Neural progenitor cell (in vitro differentiated cells): ENCODE data around the gene FSCN2.

Experiments
- EZH2 ChIP-seq: fragments of 200-600 bp; sonication (generic); IDR thresholded peaks from 2 replicates; pipeline ENCODE4 v1.6.1; 2017; ENCODE audit warnings: antibody characterized with exemption, mild to moderate bottlenecking, moderate library complexity
- EZH2phosphoT487 ChIP-seq: fragments of 200-600 bp; sonication (generic); IDR thresholded peaks from 2 replicates; pipeline ENCODE4 v1.6.1; 2017; ENCODE audit warnings: antibody characterized with exemption

DNA sequence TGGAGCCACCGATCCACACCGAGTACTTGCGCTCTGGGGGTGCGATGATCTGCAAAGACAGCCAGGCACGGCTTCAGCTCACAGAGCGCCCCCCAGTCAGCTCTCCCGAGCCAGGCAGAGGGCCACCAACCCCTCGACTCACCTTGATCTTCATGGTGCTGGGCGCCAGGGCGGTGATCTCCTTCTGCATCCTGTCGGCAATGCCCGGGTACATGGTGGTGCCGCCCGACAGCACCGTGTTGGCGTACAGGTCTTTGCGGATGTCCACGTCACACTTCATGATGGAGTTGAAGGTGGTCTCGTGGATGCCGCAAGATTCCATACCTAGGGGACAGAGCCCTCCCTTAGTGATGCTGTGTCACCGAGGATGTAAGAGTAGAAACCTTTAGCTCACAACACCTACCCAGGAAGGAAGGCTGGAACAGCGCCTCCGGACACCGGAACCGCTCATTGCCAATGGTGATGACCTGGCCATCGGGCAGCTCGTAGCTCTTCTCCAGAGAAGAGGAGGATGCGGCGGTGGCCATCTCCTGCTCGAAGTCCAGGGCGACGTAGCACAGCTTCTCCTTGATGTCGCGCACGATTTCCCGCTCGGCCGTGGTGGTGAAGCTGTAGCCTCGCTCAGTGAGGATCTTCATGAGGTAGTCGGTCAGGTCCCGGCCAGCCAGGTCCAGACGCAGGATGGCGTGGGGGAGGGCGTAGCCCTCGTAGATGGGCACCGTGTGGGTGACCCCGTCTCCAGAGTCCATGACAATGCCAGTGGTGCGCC is 17.2 kb upstream of the FSCN2 start:
- no peak for TF ChIP-seq EZH2
- TF ChIP-seq EZH2phosphoT487 = no peak
